Measurements from ENCODE around the gene SLC41A3.

The SLC41A3 gene

DNA sequence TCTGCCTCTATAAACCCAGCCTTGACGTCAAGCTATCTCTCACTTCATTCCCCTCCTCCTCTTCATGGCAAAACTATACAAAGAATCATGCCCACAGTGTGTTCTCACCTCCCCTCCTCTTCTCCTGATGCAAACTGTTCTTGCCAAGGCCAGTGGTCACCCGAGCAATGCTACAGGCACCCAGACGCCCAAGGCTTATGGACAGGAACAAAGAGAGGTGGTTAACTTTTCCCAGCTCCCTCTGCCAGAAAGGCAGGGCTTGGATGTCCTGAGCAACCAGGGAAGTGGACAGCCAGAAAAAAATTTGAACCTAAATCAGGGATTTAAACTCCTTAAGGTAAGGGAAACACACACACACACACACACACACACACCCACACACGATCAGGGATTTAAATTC is 5.1 kb downstream of the SLC41A3 start:
- Histone ChIP-seq H3K4me1 (ENCODE audit: insufficient read depth, low read length, severe bottlenecking) (peaks cover 11% of the 10 kb centered on the region), H2AFZ (ENCODE audit: low read length) (no peak overlapping the region), H3K36me3 (ENCODE audit: insufficient read depth, low read length) (no peaks in the 10 kb centered on the region), H4K20me1 (ENCODE audit: insufficient read depth, low read length) (no peaks in the 10 kb centered on the region), H3K27ac (ENCODE audit: low read depth, low read length, poor library complexity, severe bottlenecking) (no peak overlapping the region), H3K4me3 (ENCODE audit: low read depth, low read length, poor library complexity, severe bottlenecking) (no peak overlapping the region), H3K9ac (ENCODE audit: low read length) (no peak overlapping the region), H3K79me2 (ENCODE audit: insufficient read depth, low read length) (no peaks in the 10 kb centered on the region), H3K9me2 (ENCODE audit: low read depth, low read length) (no peaks in the 10 kb centered on the region), H3K9me3 (ENCODE audit: low read length) (no peaks in the 10 kb centered on the region), H3K27me3 (ENCODE audit: insufficient read depth, low read length) (no peaks in the 10 kb centered on the region), H3K4me2 (ENCODE audit: low read length) (no peak overlapping the region), H3F3A (ENCODE audit: insufficient read depth, low read length) (no peaks in the 10 kb centered on the region)
- TF ChIP-seq EZH2 (IDR thresholded peaks at IDR 0.05; ENCODE audit: borderline replicate concordance, low read length), result no peak
- TF ChIP-seq, protein P1, sequence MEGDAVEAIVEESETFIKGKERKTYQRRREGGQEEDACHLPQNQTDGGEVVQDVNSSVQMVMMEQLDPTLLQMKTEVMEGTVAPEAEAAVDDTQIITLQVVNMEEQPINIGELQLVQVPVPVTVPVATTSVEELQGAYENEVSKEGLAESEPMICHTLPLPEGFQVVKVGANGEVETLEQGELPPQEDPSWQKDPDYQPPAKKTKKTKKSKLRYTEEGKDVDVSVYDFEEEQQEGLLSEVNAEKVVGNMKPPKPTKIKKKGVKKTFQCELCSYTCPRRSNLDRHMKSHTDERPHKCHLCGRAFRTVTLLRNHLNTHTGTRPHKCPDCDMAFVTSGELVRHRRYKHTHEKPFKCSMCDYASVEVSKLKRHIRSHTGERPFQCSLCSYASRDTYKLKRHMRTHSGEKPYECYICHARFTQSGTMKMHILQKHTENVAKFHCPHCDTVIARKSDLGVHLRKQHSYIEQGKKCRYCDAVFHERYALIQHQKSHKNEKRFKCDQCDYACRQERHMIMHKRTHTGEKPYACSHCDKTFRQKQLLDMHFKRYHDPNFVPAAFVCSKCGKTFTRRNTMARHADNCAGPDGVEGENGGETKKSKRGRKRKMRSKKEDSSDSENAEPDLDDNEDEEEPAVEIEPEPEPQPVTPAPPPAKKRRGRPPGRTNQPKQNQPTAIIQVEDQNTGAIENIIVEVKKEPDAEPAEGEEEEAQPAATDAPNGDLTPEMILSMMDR (IDR thresholded peaks at IDR 0.05; ENCODE audit: low read length), result no peak

DNA sequence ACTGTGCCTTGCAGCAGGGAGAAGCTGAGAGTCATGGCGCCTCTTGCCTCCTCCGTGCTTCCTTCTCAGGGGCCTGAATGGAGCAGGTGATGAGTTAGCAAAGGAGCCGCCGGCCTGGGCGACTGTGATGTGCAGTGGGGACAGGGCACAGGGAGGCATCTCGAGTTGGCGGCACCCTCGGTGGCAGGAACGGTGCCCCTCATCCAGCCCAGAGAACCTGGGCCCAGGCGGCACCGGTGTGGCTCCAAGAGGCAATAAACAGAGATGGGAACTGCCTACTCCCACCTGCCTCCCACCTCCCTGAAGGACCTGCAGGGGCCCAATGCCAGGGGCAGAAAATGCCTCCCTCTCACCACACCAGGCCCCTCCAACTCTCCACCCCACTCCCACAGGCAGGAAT is 6.2 kb downstream of the SLC41A3 start:
- Histone ChIP-seq H3K36me3 (ENCODE audit: insufficient read depth, low read length) (peaks cover 2% of the 10 kb centered on the region; the same call in 1 of the 2 replicates), H2AFZ (ENCODE audit: low read length) (no peak overlapping the region), H3K4me1 (ENCODE audit: insufficient read depth, low read length, severe bottlenecking) (peaks cover 4% of the 10 kb centered on the region), H3K4me2 (ENCODE audit: low read length) (no peak overlapping the region), H3K4me3 (ENCODE audit: low read depth, low read length, poor library complexity, severe bottlenecking) (no peak overlapping the region), H3K27me3 (ENCODE audit: insufficient read depth, low read length) (no peaks in the 10 kb centered on the region), H3K9me2 (ENCODE audit: low read depth, low read length) (no peaks in the 10 kb centered on the region), H3K9me3 (ENCODE audit: low read length) (no peaks in the 10 kb centered on the region), H3K79me2 (ENCODE audit: insufficient read depth, low read length) (no peaks in the 10 kb centered on the region), H4K20me1 (ENCODE audit: insufficient read depth, low read length) (no peaks in the 10 kb centered on the region), H3K27ac (ENCODE audit: low read depth, low read length, poor library complexity, severe bottlenecking) (no peak overlapping the region), H3K9ac (ENCODE audit: low read length) (no peak overlapping the region), H3F3A (ENCODE audit: insufficient read depth, low read length) (no peaks in the 10 kb centered on the region)
- TF ChIP-seq EZH2 (IDR thresholded peaks at IDR 0.05; ENCODE audit: borderline replicate concordance, low read length), result no peak
- TF ChIP-seq, protein P1 (IDR thresholded peaks at IDR 0.05; ENCODE audit: low read length), result no peak

DNA sequence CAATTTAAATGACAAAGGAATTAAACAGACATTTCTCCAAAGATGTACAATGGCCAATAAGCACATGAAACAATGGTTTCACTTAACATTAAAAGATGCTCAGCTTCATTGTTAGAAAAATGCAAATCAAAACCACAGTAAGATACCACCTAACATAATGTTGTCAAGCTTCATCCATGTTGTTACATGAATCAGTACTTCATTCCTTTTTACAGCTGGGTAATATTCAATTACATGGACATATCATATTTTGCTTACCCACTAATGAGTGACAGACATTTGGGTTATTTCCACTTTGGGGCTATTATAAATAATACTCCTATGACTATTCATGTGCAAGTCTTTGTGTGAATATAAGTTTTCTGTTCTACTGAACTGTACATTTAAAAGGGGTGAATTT is 7.8 kb downstream of the SLC41A3 start:
- TF ChIP-seq, protein P1 (IDR thresholded peaks at IDR 0.05; ENCODE audit: low read length), result no peak
- no peak for TF ChIP-seq EZH2 (IDR thresholded peaks at IDR 0.05; ENCODE audit: borderline replicate concordance, low read length)
- peaks cover 3% of the 10 kb centered on the region; the same call in 1 of the 2 replicates for H3K36me3 ChIP-seq (ENCODE audit: insufficient read depth, low read length)

More for the DNA sequence above, 7.8 kb downstream of the SLC41A3 start:
- Histone ChIP-seq H3K4me1 (ENCODE audit: insufficient read depth, low read length, severe bottlenecking) (no peaks in the 10 kb centered on the region), H3K4me3 (ENCODE audit: low read depth, low read length, poor library complexity, severe bottlenecking) (no peak overlapping the region), H4K20me1 (ENCODE audit: insufficient read depth, low read length) (no peaks in the 10 kb centered on the region), H3F3A (ENCODE audit: insufficient read depth, low read length) (no peaks in the 10 kb centered on the region), H3K27me3 (ENCODE audit: insufficient read depth, low read length) (no peaks in the 10 kb centered on the region), H3K9me2 (ENCODE audit: low read depth, low read length) (no peaks in the 10 kb centered on the region), H3K9ac (ENCODE audit: low read length) (no peak overlapping the region), H3K9me3 (ENCODE audit: low read length) (no peaks in the 10 kb centered on the region), H2AFZ (ENCODE audit: low read length) (no peak overlapping the region), H3K79me2 (ENCODE audit: insufficient read depth, low read length) (no peaks in the 10 kb centered on the region), H3K27ac (ENCODE audit: low read depth, low read length, poor library complexity, severe bottlenecking) (no peak overlapping the region), H3K4me2 (ENCODE audit: low read length) (no peak overlapping the region)
